ENCODE results near the gene HSPA8. TPM values are rescaled to one million over a fixed set of nuclear protein-coding genes. Genes with fewer than 3 reads are reported as not detected.

The HSPA8 gene
- total and polyA plus RNA-seq, 2 of the 4 experiments (the other 2 are of a cell fraction): 2,309 to 4,346 TPM

DNA sequence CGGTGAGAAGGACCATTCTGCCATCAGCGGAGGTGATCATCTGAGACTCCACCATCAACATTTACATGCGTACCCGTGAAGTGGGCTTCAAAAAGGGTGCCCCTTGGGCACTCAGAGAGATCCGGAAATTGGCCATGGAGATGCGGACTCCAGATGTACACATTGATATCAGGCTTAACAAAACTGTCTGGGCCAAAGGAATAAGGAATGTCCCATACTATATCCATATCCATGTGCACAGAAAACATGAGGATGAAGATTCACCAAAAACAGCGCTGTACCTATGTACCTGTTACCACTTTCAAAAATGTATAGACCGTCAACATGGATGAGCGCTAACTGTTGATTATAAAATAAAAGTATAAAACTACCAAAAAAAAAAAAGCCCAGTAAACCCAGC is 10.8 kb downstream of the HSPA8 start:
- no peak for TF ChIP-seq RAD21 (IDR thresholded peaks at IDR 0.05; ENCODE audit: low read length)
- no peak for TF ChIP-seq MAZ (IDR thresholded peaks at IDR 0.05; ENCODE audit: borderline replicate concordance, low read depth, low read length)
- no peak for TF ChIP-seq RCOR1 (IDR thresholded peaks at IDR 0.05; ENCODE audit: insufficient replicate concordance, low read length)
- TF ChIP-seq CEBPB (IDR thresholded peaks at IDR 0.05; ENCODE audit: low read depth, low read length): no peak
- TF ChIP-seq FOS (IDR thresholded peaks at IDR 0.05; ENCODE audit: low read depth, low read length): no peak
- TF ChIP-seq CHD1 (IDR thresholded peaks at IDR 0.05; ENCODE audit: low read depth, low read length): no peak
- TF ChIP-seq, protein P1, sequence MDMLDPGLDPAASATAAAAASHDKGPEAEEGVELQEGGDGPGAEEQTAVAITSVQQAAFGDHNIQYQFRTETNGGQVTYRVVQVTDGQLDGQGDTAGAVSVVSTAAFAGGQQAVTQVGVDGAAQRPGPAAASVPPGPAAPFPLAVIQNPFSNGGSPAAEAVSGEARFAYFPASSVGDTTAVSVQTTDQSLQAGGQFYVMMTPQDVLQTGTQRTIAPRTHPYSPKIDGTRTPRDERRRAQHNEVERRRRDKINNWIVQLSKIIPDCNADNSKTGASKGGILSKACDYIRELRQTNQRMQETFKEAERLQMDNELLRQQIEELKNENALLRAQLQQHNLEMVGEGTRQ (IDR thresholded peaks at IDR 0.05; ENCODE audit: low read depth, low read length): no peak
- TF ChIP-seq, protein P2, sequence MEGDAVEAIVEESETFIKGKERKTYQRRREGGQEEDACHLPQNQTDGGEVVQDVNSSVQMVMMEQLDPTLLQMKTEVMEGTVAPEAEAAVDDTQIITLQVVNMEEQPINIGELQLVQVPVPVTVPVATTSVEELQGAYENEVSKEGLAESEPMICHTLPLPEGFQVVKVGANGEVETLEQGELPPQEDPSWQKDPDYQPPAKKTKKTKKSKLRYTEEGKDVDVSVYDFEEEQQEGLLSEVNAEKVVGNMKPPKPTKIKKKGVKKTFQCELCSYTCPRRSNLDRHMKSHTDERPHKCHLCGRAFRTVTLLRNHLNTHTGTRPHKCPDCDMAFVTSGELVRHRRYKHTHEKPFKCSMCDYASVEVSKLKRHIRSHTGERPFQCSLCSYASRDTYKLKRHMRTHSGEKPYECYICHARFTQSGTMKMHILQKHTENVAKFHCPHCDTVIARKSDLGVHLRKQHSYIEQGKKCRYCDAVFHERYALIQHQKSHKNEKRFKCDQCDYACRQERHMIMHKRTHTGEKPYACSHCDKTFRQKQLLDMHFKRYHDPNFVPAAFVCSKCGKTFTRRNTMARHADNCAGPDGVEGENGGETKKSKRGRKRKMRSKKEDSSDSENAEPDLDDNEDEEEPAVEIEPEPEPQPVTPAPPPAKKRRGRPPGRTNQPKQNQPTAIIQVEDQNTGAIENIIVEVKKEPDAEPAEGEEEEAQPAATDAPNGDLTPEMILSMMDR (conservative IDR thresholded peaks at IDR 0.05; ENCODE audit: low read depth, low read length): no peak
- no peak for TF ChIP-seq BHLHE40 (IDR thresholded peaks at IDR 0.05; ENCODE audit: low read depth, low read length)
- Histone ChIP-seq H3K9ac (ENCODE audit: low read depth, low read length) (no peak overlapping the region), H4K91ac (ENCODE audit: insufficient read depth, low read depth, low read length) (no peak overlapping the region), H2AK9ac (replicated peaks; ENCODE audit: low read depth, low read length, poor library complexity) (no peak overlapping the region), H2BK120ac (ENCODE audit: low read depth, low read length) (no peak overlapping the region), H3K56ac (ENCODE audit: extremely low read depth, insufficient read depth, low read length) (no peak overlapping the region), H2AFZ (replicated peaks; ENCODE audit: low read length, poor library complexity) (no peak overlapping the region), H2BK15ac (ENCODE audit: low read depth, low read length) (no peak overlapping the region), H3K36me3 (ENCODE audit: control insufficient read depth, insufficient read depth, low read length) (peaks cover 18% of the 10 kb centered on the region), H3K27me3 (ENCODE audit: control insufficient read depth, insufficient read depth, low read length) (peaks cover 11% of the 10 kb centered on the region), H4K8ac (ENCODE audit: low read depth in 2 of 2, low read length in 2 of 2) (no peak overlapping the region), H3K4me2 (ENCODE audit: low read depth, low read length) (no peak overlapping the region), H2AK5ac (ENCODE audit: low read depth, low read length) (no peak overlapping the region), H2BK20ac (ENCODE audit: low read depth, low read length) (no peak overlapping the region), H2BK5ac (ENCODE audit: low read depth, low read length, poor library complexity, severe bottlenecking) (no peak overlapping the region), H4K5ac (ENCODE audit: low read depth, low read length) (no peak overlapping the region), H3K23ac (ENCODE audit: low read depth, low read length) (no peak overlapping the region), H3K9me3 (ENCODE audit: control insufficient read depth, insufficient read depth, low read length) (no peaks in the 10 kb centered on the region), H3K14ac (replicated peaks; ENCODE audit: low read depth, low read length) (no peak overlapping the region), H3K18ac (ENCODE audit: low read depth, low read length) (no peak overlapping the region), H4K20me1 (ENCODE audit: insufficient read depth, low read length) (peaks cover 31% of the 10 kb centered on the region), H3K9me1 (ENCODE audit: insufficient read depth, low read length) (0 out of 2 replicates have a peak, but pooled peaks cover 3% of the 10 kb centered on the region), H3K79me1 (ENCODE audit: low read depth in 1 of 2, low read length in 2 of 2) (peaks cover 2% of the 10 kb centered on the region in 2 experiments; a peak in 2 of 4 replicates), H3K4me3 (ENCODE audit: insufficient read depth, low read depth, low read length) (no peak overlapping the region), H3K27ac (ENCODE audit: insufficient read depth, low read length) (no peak overlapping the region), H3K4me1 (ENCODE audit: control insufficient read depth, insufficient read depth, low read length) (no peaks in the 10 kb centered on the region), H3K4ac (ENCODE audit: low read depth, low read length) (no peak overlapping the region)
- in situ Hi-C loops (cut with MboI; ENCODE audit: low sequenced_read_pairs): no loop called here
- POLR2A ChIA-PET (ENCODE audit: unreplicated experiment): no interaction called here
- intact Hi-C loops (cut with micrococcal nuclease): no loop called here
- DNase-seq (no peak), ATAC-seq (ENCODE audit: low read depth) (no peak)
- no TSS peak for BruUV-seq (replicated peaks)
- CTCF ChIA-PET: interaction anchor here (0.7 kb wide), 1 partner anchor 423 kb away, joined by 3 read pairs; no protein-coding TSS in a partner anchor
- dilution Hi-C loops (cut with HindIII; ENCODE audit: low sequenced_read_pairs, unreplicated experiment): no loop called here
- no CpG with 5 or more reads among the region's 9 CpGs for WGBS, 2 experiments (ENCODE audit: extremely low coverage in 2 of 2, insufficient read length in 1 of 2)
